ENCODE results near the gene ADAMTSL5. TPM values are rescaled to one million over a fixed set of nuclear protein-coding genes. Genes with fewer than 3 reads are reported as not detected.

The ADAMTSL5 gene
- total and polyA plus RNA-seq, 2 of the 8 experiments (the other 6 are each of a cell fraction or from before 2014, with no cell fraction given), result 0.82 to 0.99 TPM

DNA sequence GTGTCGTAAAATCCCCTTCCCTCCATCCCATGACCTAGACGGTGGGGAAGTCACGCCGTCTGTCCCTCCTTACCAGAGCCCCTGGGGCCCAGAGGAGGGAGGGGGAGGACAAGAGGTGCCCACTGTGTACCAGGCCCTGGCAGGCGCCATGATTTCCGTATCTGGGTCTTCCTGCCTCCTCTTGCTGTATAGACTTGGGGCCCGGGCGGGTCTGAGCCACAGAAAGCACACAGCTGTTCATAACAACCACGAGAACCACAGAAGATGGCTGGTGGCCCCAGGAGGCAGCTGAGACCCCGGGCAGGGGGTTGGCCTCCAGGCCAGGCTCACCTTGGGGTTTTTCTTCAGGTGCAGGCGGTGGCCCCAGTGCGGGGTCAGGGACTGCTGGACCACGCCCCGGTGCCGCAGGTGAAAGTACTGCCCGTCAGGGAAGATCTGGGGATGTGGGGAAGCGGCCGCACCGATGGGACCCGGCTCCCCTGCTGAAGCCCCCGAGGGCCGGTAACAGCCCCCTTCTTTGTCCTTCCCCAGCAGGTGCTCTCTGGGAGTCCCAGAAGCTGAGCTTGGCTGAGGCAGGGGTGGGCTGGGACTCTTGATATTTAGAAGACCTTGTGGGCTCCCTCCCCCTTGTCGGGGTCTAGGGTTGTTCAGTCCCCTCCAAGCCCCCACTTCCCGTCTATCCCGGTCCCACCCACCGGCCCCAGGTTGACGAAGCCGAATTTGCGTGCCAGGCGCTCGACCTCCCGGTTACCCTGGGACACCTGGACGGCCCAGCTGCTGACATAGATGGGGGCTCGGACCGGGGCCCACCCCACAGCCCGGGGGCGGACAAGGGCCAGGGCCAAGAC is 23.1 kb downstream of the ADAMTSL5 start:
- Histone ChIP-seq H3K4me1 (replicated peaks in 1 of 4; ENCODE audit: control insufficient read depth in 3 of 4, insufficient read depth in 4 of 4, low read length in 3 of 4) (peaks cover 0 to 5% (median 2%) of the 10 kb centered on the region in 4 experiments; a peak in 4 of 7 replicates), H4K8ac (ENCODE audit: extremely low read depth, insufficient read depth, low read length) (peak overlapping the region; percentile 71), H2AK5ac (ENCODE audit: low read depth, low read length) (0 out of 2 replicates have a peak overlapping the region, but pooled peaks have one; percentile 39), H3K14ac (ENCODE audit: insufficient read length) (no peak overlapping the region), H3K23ac (ENCODE audit: insufficient read length) (no peak overlapping the region), H4K5ac (ENCODE audit: insufficient read length, low read depth, low read length) (peak overlapping the region; percentile 37), H2BK5ac (ENCODE audit: low read depth, low read length) (peak overlapping the region; percentile 63; the same call in 1 of the 2 replicates), H3K4me2 (ENCODE audit: insufficient read depth in 1 of 2, low read depth in 2 of 2, low read length in 2 of 2) (peak overlapping the region; percentile 66 to 89), H2BK15ac (ENCODE audit: low read length) (peak overlapping the region; percentile 29; the same call in 1 of the 2 replicates), H3K27ac (ENCODE audit: low read depth, low read length) (no peak overlapping the region), H3K18ac (ENCODE audit: extremely low read depth, low read length) (no peak overlapping the region; the same call in 1 of the 2 replicates), H3K4me3 (ENCODE audit: extremely low read depth in 1 of 4, insufficient read depth in 2 of 4, low read depth in 3 of 4, low read length in 4 of 4) (peak overlapping the region; percentile 50 to 80 (median 68)), H3K56ac (replicated peaks; ENCODE audit: insufficient read length, low read depth, low read length) (peak overlapping the region; percentile 36), H3K79me2 (ENCODE audit: control insufficient read depth in 1 of 2, insufficient read depth in 2 of 2, low read length in 2 of 2) (no peaks in the 10 kb centered on the region), H3K79me1 (ENCODE audit: low read depth, low read length) (no peaks in the 10 kb centered on the region), H3K36me3 (ENCODE audit: control insufficient read depth in 2 of 4, insufficient read depth in 4 of 4, low read length in 3 of 4) (no peaks in the 10 kb centered on the region), H3K9me3 (ENCODE audit: insufficient read depth in 2 of 2, low read depth in 1 of 2, low read length in 1 of 2) (no peaks in the 10 kb centered on the region), H3K4ac (replicated peaks; ENCODE audit: insufficient read length, low read depth, low read length) (peak overlapping the region; percentile 81), H3K27me3 (replicated peaks in 1 of 4; ENCODE audit: control insufficient read depth in 3 of 4, extremely low read depth in 1 of 4, insufficient read depth in 3 of 4, low read length in 3 of 4) (peaks cover 3 to 17% (median 9%) of the 10 kb centered on the region in 4 experiments; a peak in 6 of 7 replicates), H4K20me1 (replicated peaks in 1 of 2; ENCODE audit: control insufficient read depth in 1 of 2, insufficient read depth in 2 of 2, low read length in 2 of 2) (no peaks in the 10 kb centered on the region), H2BK120ac (replicated peaks; ENCODE audit: low read depth, low read length) (no peak overlapping the region), H3K23me2 (ENCODE audit: low read depth, low read length) (peaks cover 7% of the 10 kb centered on the region; the same call in 1 of the 2 replicates), H4K91ac (replicated peaks; ENCODE audit: insufficient read length, low read length) (peak overlapping the region; percentile 65), H2AFZ (ENCODE audit: low read length) (no peak overlapping the region), H2BK20ac (ENCODE audit: low read length) (no peak overlapping the region), H2BK12ac (ENCODE audit: low read depth, low read length) (no peak overlapping the region; the same call in 1 of the 2 replicates), H3K9ac (replicated peaks in 1 of 4; ENCODE audit: extremely low read depth in 1 of 4, low read depth in 3 of 4, low read length in 3 of 4) (peak overlapping the region in 2 of 4 experiments; percentile 5 to 50; a peak in 2 of 7 replicates)
- TF ChIP-seq, protein P1, sequence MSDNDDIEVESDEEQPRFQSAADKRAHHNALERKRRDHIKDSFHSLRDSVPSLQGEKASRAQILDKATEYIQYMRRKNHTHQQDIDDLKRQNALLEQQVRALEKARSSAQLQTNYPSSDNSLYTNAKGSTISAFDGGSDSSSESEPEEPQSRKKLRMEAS (IDR thresholded peaks at IDR 0.05), result no peak
- no peak for TF ChIP-seq SIX5 (IDR thresholded peaks at IDR 0.05; ENCODE audit: low read depth, low read length)
- TF ChIP-seq ASH2L (IDR thresholded peaks at IDR 0.05; ENCODE audit: low read length), result no peak
- no peak for TF ChIP-seq KDM5A (IDR thresholded peaks at IDR 0.05; ENCODE audit: low read length)
- no peak for TF ChIP-seq SP2 (IDR thresholded peaks at IDR 0.05; ENCODE audit: low read length)
- TF ChIP-seq TCF12 (IDR thresholded peaks at IDR 0.05; ENCODE audit: low read depth, low read length), result no peak
- TF ChIP-seq SIRT6 (IDR thresholded peaks at IDR 0.05; ENCODE audit: low read length), result no peak
- TF ChIP-seq, protein P2, sequence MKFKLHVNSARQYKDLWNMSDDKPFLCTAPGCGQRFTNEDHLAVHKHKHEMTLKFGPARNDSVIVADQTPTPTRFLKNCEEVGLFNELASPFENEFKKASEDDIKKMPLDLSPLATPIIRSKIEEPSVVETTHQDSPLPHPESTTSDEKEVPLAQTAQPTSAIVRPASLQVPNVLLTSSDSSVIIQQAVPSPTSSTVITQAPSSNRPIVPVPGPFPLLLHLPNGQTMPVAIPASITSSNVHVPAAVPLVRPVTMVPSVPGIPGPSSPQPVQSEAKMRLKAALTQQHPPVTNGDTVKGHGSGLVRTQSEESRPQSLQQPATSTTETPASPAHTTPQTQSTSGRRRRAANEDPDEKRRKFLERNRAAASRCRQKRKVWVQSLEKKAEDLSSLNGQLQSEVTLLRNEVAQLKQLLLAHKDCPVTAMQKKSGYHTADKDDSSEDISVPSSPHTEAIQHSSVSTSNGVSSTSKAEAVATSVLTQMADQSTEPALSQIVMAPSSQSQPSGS (IDR thresholded peaks at IDR 0.05; ENCODE audit: low read length), result no peak
- TF ChIP-seq SAP30 (IDR thresholded peaks at IDR 0.05; ENCODE audit: insufficient read depth, insufficient replicate concordance, low read length), result no peak
- no peak for TF ChIP-seq BRCA1 (IDR thresholded peaks at IDR 0.05; ENCODE audit: low read depth, low read length)
- WGBS, 2 experiments (ENCODE audit: extremely low coverage in 1 of 2, insufficient coverage in 1 of 2, insufficient read length in 1 of 2, insufficient replicate concordance in 2 of 2, low coverage in 1 of 2, low lambda C conversion rate in 2 of 2, missing lambda C conversion rate in 1 of 2), result 35% methylated on average over 33 of the region's 37 CpGs; no CpG with 5 or more reads in 1 of the 2 experiments
- no peak for DNase-seq (ENCODE audit: low read depth in 1 of 2, low spot score in 2 of 2)
- POLR2A ChIA-PET (ENCODE audit: partially characterized antibody), result no interaction called here
- no peak for FAIRE-seq
- CTCF ChIA-PET (ENCODE audit: partially characterized antibody), result no interaction called here
